ENCODE measurements around the gene EWSR1.
"Not testable (repeated sequence)": the region's sequence is repeated elsewhere in the genome, so short reads cannot be mapped to it uniquely, and the experiment has no call there.

Gene EWSR1

GRCh38 chr22:29247891-29248290 lies 20.2 kb upstream of the EWSR1 start:
- not testable (repeated sequence) for DNase-seq

- no peak for DNase-seq
These were observed 16.8 kb upstream of the EWSR1 start for GRCh38 chr22:29251265-29251664.

- no peak for DNase-seq
These were observed 15.8 kb upstream of the EWSR1 start for GRCh38 chr22:29251981-29252911.

GRCh38 chr22:29253561-29254285 lies 14.3 kb upstream of the EWSR1 start:
- no peak for DNase-seq

- no peak for DNase-seq
These were observed 13.8 kb upstream of the EWSR1 start for GRCh38 chr22:29254286-29254660.

- DNase-seq = no peak
These were observed 12.9 kb upstream of the EWSR1 start for GRCh38 chr22:29255064-29255621.

GRCh38 chr22:29256606-29257325 lies 11.3 kb upstream of the EWSR1 start:
- DNase-seq = no peak

- no peak for DNase-seq
These were observed 10.3 kb upstream of the EWSR1 start for GRCh38 chr22:29257751-29258181.

GRCh38 chr22:29258407-29259252 lies 9.4 kb upstream of the EWSR1 start:
- no peak for DNase-seq

GRCh38 chr22:29259253-29259899 lies 8.7 kb upstream of the EWSR1 start:
- peak; percentile 32 for DNase-seq

- no peak for DNase-seq
These were observed 8.0 kb upstream of the EWSR1 start for GRCh38 chr22:29260031-29260560.

GRCh38 chr22:29260601-29261315 lies 7.3 kb upstream of the EWSR1 start:
- no peak for DNase-seq

- DNase-seq = no peak
These were observed 4.2 kb upstream of the EWSR1 start for GRCh38 chr22:29263791-29264276.

- no peak for DNase-seq
These were observed 2.8 kb upstream of the EWSR1 start for GRCh38 chr22:29265305-29265704.

- no peak for DNase-seq
These were observed 2.1 kb upstream of the EWSR1 start for GRCh38 chr22:29265929-29266328.

- peak; percentile 37 for DNase-seq
These were observed 1.3 kb upstream of the EWSR1 start for GRCh38 chr22:29266564-29267461.

GRCh38 chr22:29267462-29267857 lies 608 bp upstream of the EWSR1 start:
- DNase-seq = no peak

GRCh38 chr22:29268511-29269229 lies 602 bp downstream of the EWSR1 start:
- DNase-seq = peak; percentile 51

GRCh38 chr22:29269230-29269604 lies 1.1 kb downstream of the EWSR1 start:
- DNase-seq = peak; percentile 23
